ENCODE measurements around the gene FBRS. TPM values are rescaled to one million over a fixed set of nuclear protein-coding genes. Genes with fewer than 3 reads are reported as not detected.

FBRS gene
- total RNA-seq, 1 donor from 2014 or later, result 33.2 TPM

- DNase-seq (ENCODE audit: low spot score), result no peak
- intact Hi-C loops (cut with DNase I), result no loop called here
Observed at GRCh38 chr16:30660424-30661261, 2.4 kb downstream of the FBRS start.

DNA sequence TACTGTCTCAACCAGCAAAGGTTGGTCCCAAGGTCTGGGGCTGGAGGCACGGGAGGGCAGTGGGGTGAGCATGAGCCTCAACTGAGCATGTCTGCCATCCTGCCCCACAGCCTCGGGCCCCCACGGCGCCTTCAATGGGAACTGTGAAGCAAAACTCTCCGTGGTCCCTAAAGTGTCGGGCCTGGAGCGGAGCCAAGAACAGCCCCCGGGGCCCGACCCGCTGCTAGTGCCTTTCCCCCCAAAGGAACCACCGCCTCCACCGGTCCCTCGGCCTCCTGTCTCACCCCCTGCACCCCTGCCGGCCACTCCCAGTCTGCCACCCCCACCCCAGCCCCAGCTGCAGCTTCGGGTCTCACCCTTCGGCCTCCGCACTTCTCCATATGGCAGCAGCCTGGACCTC is 4.2 kb downstream of the FBRS start:
- no peak for DNase-seq (ENCODE audit: low spot score)
- intact Hi-C loops (cut with DNase I), result no loop called here

DNA sequence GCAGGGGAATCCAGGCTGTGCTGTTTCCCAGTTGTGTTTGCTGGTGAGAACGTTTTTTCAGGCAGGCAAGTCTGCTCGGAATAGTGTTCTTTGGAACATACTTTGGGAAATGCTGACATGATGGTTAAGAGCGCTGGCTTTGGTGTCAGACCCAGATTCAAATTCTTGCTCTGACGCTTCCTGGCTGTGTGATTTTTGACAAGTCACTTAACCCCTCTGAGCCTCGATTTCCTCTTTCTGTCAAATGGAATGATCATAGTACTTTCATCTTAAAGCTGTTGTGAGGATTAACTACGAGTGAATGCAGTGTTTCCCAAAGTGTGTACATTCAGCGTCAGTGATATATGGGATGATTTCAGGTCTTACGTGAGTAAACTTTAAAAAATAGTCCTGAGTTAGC is 4.8 kb downstream of the FBRS start:
- DNase-seq (ENCODE audit: low spot score), result no peak
- intact Hi-C loops (cut with DNase I), result no loop called here

DNA sequence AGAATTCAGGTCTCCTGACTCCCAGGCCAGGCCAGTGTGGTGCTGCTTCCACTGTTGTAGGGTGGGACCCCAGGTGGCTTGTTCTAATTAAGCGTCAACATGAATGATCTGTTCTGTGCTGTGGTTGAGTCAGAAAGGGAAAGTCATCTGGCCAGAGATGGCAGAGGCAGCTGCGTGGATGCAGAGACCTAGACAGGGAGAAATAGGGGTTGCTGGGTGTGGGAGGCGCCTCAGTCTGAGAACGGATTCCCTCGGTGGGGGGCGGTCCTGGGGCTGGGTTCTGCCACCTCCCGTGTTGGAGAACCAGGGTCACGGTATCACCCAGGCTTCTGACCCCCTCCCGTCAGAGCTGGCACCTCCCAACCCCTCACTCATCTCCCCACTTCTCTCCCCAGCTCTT is 5.6 kb downstream of the FBRS start:
- intact Hi-C loops (cut with DNase I), result no loop called here
- DNase-seq (ENCODE audit: low spot score), result no peak

- no peak for DNase-seq (ENCODE audit: low spot score)
- intact Hi-C loops (cut with DNase I), result no loop called here
Observed at GRCh38 chr16:30664616-30665109, 6.4 kb downstream of the FBRS start.

GRCh38 chr16:30665155-30665829 is 7.1 kb downstream of the FBRS start:
- no peak for DNase-seq (ENCODE audit: low spot score)
- intact Hi-C loops (cut with DNase I), result no loop called here

- DNase-seq (ENCODE audit: low spot score), result no peak
- intact Hi-C loops (cut with DNase I), result no loop called here
Observed at GRCh38 chr16:30665830-30666190, 7.6 kb downstream of the FBRS start.

GRCh38 chr16:30666681-30667080 is 8.4 kb downstream of the FBRS start:
- no peak for DNase-seq (ENCODE audit: low spot score)
- intact Hi-C loops (cut with DNase I), result no loop called here

- no peak for DNase-seq (ENCODE audit: low spot score)
Observed at GRCh38 chr16:30667361-30667905, 9.2 kb downstream of the FBRS start.

GRCh38 chr16:30668393-30668792 is 10.2 kb downstream of the FBRS start:
- intact Hi-C loops (cut with DNase I), result no loop called here
- no peak for DNase-seq (ENCODE audit: low spot score)

More at GRCh38 chr16:30667361-30667905, 9.2 kb downstream of the FBRS start:
- intact Hi-C loops (cut with DNase I), result no loop called here

DNA sequence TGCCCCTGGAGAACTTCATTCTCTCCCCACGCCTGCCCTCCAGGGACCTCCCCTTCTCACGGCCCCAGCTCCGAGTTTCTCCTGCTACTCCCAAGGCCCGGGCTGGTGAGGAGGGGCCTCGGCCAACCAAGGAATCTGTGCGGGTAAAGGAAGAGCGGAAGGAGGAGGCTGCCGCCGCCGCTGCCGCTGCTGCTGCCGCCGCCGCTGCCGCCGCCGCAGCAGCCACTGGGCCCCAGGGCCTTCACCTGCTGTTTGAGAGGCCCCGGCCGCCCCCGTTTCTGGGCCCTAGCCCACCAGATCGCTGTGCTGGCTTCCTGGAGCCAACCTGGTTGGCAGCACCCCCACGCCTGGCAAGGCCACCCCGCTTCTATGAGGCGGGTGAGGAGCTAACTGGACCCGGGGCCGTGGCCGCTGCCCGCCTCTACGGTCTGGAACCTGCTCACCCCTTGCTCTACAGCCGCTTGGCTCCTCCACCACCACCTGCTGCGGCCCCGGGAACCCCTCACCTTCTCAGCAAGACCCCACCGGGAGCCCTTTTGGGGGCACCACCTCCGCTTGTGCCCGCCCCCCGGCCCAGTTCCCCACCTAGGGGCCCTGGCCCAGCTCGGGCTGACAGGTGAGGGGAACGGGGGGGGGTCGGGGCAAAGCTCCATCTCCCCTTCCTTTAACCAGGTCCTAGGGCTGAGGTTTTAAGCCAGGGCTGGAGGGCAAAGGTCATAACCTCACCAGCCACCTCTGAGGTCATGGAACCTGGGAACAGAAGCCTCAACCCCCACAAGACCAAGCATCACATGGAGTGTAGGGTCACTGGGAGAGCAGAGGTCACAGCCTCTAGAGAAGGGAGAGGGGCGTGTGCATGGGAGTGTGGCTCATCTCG is 11.0 kb downstream of the FBRS start:
- intact Hi-C loops (cut with DNase I), result no loop called here
- no peak for DNase-seq (ENCODE audit: low spot score)

DNA sequence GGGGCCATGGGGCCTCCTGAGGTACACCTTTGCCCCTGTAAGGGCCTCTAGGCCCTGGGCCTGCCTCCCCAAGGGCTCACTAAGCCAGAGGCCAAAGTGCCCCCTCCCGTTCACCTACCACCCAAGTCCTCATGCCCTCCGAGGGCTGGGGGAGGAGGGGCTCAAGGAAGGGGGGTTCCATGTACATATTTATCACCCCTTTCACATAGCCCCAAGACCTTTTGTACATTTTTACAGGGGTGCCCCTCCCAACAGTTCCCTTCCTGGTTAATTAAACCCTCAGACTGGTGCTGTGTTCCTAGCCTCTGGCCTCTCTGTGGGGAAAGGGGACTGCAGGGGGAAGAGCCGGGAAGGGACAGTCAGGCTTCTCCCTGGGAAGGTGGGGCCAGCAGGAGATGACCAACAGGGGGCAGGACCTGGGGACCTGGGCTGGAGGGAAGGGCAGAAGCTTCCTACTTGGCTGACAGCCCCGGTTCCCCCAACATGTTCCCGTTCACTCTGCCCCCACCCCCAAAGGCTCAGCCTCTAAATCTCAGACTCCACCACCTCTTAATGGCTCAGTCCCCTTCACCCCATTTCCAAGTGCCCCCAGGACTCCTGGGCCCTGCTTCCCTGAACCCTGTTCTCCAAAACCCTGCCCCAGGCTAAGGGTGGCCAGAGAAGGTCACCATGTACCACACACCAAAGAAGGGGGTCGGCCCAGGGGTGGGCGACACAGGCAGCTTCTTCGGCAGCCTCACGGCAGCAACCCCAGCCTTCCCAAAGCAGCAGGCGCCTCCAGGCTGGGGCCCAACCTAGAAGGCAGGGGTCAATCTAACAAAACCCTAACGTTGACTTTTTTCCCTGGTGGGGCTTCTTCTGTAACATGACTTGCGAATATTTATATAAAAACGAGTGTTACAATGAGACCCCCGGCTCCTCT is 11.9 kb downstream of the FBRS start:
- DNase-seq (ENCODE audit: low spot score), result no peak
- intact Hi-C loops (cut with DNase I), result no loop called here

DNA sequence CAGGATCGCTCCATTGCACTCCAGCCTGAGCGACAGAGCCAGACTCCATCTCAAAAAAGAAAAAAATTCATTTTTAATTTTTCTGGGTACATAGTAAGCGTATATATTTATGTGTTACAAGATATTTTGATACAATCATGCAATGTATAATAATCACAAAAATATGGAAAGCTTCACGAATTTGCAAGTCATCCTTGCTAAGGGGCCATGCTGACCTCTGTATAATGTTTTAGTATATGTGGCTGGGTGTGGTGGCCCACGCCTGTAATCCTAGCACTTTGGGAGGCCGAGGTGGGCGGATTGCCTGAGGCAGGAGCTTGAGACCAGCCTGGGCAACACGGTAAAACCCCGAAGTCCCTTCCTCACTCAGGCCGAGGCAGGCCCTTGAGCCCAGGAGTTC is 16.9 kb downstream of the FBRS start:
- intact Hi-C loops (cut with DNase I), result no loop called here
- DNase-seq (ENCODE audit: low spot score), result no peak

DNA sequence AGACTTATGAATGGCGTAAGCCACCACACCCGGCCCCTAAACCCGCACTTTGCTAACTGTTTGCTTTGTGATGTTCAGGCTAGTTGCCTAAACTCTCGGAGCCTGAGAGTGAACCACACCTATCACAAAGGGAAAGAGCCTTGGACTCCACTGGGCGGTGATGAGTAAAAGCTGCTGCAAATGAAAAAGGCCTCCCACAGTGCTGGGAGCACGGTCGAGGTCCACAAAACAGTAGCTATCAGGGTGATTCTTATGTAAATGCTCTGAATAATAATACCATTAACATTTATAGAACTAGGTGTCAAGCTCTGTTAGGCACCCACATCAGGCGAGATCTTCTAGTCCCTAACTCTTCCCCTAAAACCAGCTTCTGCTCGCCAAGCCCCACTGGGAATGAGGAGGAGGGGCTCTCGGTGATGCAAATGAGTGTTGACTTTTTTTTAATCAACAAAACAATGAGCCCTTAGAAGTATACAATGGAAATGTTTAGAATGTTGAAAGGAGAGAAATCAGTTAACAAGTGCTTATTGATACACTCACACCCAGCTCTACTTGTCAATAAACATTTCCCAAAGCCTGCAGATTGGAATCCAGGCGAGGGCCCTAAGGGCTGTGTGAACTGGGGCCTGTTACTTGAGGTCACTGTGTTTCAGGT is 19.8 kb downstream of the FBRS start:
- intact Hi-C loops (cut with DNase I), result no loop called here
- no peak for DNase-seq (ENCODE audit: low spot score)

- intact Hi-C loops (cut with DNase I), result no loop called here
- no peak for DNase-seq (ENCODE audit: low spot score)
Observed at GRCh38 chr16:30678586-30678970, 20.3 kb downstream of the FBRS start.

DNA sequence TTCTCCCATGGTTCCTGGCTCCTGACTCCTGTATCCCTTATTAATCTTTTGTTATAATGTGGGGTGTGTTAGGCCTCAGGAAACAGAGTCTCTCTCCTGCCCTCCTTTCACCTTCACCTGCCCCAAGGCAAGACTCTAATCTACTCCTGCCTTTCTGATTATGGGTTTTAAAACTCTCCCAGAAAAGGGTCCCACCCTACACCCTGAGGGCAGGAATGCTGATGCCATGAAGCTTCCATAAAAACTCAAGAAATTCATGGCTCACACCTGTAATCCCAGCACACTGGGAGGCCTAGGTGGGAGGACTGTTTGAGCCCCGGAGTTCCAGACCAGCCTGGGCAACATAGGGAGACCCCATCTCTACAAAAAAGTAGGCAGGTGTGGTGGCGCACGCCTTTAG is 22.1 kb downstream of the FBRS start:
- DNase-seq (ENCODE audit: low spot score), result no peak
- intact Hi-C loops (cut with DNase I), result no loop called here

- intact Hi-C loops (cut with DNase I), result no loop called here
- no peak for DNase-seq (ENCODE audit: low spot score)
Observed at GRCh38 chr16:30688701-30689100, 30.5 kb downstream of the FBRS start.

DNA sequence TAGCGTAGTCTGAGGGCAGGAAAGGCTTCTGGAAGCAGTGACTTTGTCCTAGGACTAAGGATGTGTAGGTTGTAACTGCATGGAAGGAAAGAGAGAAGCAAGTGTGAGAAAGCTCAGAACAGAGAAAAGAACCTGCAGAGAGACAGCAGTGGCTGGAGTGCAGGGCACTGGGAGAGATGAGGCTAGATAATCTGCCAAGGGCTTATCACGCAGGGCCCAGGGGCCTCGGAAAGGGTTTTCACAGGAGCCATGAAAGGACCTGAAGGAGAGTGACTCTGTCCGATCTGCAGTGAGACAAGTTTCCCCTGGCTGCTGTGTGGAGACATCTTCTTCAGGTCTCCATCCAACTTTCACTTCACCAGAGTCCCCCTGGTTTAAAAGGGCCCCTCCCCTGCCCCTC is 33.7 kb downstream of the FBRS start:
- intact Hi-C loops (cut with DNase I), result loop anchor here (5.0 kb wide), 1 partner anchor 240 kb away; no protein-coding TSS in a partner anchor
- DNase-seq (ENCODE audit: low spot score), result no peak
